ENCODE results near the gene MAEL.
A peak's percentile ranks its signal among the peaks of the same experiment; 100 is the strongest.

Gene MAEL

GRCh38 chr1:166988974-166989515 is at the start of gene MAEL:
MAEL (plus strand) TSS chr1:166989280; CDS start chr1:166989353, 73 bp downstream.
- no peak for DNase-seq

DNA sequence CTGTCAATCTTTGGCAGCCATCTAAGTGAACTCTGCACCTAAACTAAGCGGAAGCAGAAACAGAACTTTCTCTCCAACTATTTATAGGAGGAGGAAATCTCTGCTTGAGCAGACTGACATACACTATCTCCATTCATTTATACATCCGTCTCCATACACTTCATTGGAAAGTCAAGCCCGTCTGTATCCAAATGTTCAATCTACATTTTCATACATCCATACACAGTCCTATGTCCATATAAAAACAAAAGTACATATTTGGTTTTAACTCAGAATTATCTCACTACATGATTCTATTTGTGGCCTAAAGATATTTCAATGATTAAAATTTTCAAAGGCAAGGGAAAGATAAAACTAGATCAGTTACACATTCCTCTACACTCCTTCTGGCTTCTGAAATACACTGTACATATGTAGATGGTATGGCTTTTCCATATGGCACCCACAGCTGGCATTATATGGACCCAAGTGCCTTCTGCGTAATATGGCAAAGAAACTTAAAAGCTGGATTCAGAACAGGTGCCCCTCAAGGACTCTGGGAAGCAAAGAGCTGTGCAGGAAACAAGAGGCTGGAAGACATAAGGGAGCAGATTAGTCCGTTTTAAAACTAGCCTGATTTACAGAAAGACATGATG is 49.2 kb upstream of the MAEL start:
- DNase-seq: no peak

DNA sequence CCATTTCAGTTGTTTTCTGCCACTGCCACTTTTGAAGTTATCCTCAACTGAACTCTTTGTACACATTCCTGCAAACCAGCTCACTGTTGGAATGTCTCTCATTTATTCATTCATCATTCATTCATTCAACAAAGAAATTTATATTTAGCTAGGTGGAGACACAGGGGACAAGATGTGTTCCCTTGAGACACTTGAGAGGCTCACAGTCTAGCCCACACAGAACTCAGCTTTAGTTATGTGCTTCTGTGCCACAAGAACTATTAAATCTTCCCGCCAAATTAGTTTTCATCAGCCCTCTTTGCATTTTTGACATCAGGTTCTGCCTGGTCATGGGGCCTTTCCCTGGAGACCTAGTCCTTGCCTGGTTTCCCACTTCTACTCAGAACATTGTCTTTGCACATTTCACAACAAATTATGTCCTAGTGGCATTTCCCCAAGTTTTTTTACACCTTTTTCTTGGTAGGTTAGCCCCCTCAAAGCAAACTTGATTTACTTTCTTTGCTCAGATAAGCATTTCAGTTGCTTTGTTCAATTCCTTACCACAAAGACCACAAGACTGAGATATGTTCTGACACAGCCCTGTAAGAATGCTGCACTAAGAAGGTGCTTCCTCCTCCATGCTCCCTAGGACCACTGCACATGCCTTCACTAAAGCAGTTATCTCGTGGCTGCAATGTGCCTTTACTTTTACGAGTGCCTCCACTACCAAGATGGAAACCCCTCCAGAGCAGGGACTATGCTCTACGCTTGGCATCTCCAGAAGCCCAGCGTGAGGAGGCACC is 44.7 kb upstream of the MAEL start:
- DNase-seq: no peak

DNA sequence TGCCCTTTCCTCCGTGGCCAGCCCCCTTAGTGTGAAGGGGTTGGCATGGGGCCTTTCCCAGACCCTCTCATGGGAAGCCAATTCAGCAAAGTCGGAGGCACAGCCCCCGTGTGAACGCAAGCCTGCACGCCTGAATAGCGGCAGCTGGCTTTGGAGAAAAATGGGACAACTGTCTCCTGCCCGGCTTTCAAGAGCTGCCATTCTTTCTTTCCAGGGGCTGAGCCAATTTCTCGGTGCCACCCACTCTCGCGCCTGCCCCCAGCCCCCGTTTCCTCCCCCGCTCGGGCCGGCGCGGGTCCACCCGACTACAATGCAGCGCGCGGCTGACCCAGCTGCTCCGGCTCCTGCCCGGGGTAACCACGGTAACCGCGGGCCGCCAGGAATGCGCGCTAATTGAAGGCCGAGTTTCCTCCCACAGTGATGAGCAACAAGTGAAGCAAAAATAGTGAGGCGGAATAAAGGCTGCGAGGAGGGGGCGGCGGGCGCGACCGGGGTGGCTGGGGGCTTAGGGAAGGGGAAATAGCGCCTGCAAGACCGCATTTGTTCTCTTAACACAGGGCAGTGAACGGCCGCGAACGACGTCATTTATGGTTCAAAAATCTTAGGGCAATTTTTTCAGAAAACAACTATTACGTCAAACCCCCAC is 41.6 kb upstream of the MAEL start:
- DNase-seq: peak; percentile 82

GRCh38 chr1:166948856-166949350 is 40.2 kb upstream of the MAEL start:
- DNase-seq: no peak

DNA sequence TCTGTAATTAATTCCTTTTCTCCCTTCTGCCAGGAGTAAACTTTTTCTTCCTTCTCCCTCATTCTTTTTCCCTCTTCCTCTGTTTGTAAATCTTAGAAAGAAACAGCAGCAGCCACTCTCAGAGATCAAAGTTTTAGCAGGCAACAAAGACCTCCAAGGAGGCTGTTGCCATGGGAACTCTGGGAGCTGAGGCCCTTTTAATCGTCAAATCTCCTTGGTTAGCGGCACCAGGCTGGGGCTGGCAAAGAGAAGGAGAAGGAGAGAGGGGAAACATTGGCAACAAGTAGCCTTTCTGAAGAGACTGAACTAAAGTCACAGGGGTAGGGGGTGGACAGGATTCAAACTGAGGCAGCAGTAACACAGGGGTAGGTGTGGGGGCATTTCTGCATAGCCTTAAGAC is 38.9 kb upstream of the MAEL start:
- no peak for DNase-seq

- no peak for DNase-seq
These were observed 38.0 kb upstream of the MAEL start for GRCh38 chr1:166951050-166951449.

DNA sequence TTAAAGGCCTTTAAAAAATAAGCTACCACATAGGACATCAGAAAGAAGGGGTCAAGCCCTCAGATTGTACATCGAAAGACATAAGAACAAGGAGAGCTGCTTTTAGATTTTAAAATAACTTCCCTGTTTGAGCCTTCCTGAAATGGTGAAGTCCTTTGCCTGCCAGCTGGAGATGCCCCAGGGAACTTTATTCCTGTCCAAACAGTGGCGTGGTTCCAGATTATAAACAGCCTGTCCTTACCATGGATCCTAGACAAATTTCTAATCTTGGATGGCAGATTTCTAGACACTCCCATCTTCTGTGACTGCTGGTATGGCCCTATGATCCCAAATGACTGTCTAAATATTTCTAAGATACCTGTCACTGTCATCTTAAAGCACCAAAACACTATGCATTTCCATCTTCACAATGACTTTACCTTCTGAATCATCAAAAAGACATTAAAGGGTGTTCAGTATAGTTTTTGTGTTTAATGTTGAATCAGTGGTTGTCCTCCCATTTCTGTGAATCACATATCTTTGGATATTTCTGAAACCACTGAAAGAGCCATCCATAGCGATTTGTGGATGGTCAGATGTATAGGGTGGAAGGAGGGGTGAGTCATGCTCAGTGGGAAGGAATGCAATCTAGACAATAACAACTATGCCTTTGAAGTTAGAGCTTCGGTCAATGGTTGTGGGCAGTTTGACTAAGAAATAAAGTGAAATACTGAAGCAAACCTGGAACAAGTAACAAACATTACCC is 36.9 kb upstream of the MAEL start:
- DNase-seq: no peak

- DNase-seq: no peak
These were observed 35.6 kb upstream of the MAEL start for GRCh38 chr1:166953491-166953890.

DNA sequence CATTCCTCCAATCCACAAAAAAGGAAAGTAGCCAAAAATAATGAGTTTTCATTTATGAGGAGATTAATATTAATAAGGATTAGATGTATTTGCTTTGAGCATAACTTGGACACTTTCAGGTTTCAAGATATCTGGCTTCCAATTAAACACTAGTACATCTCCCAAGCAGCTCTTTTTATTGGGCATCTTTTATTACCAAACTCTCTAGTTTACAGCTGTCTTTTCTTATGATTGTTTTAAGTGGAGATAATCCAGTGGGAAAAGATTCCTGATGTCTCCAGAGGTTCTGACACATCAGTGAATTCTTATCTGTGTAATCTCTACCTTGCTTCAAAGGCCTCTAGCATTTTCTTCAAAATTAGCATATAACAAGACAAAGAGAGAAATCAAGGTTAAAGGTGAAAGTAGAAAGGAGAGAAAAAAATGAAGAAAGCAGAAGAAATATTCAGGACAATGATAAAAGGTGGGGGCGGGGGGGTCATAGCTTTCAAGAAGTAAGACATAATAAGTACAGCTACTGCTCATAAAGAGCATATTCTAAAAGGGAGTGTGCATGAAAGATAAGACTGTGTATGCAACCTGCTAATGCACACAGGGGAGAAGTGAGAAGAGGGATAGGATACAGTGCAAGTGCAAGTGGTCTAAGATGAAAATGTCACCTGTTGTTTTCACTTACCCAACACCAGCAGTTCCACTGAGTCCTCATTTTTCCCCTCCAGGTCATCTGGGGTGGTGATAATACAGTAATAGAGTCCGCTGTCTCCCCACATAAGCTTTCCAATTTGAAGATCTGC is 32.8 kb upstream of the MAEL start:
- no peak for DNase-seq

- no peak for DNase-seq
These were observed 32.2 kb upstream of the MAEL start for GRCh38 chr1:166956872-166957271.

DNA sequence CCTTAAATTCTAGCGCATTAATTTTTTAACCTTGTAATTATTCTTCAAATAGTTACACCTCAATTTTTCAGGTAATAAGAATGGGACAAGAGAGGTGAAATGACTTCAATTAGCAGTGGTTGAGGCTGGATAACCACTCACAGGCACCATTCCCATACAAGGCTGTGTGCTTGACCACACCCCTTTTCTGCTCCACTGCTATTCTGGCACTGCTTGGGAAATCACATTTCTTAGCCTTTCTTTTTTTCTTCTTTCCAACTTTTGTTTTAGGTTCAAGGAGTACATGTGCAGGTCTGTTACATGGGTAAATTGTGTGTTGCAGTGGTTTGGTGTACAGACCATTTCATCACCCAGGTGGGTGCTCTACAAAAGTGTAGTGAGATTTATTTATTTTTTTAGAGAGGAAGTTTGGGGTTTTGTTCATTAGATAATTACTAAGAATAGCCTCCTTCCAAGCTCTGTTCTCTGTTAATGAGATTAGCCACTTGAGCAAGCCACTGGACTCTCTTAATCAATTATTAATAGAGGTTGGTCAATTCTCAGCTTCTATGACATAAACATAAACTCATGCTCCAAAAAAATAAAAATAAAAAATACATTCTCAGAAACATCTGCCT is 28.1 kb upstream of the MAEL start:
- DNase-seq: no peak

DNA sequence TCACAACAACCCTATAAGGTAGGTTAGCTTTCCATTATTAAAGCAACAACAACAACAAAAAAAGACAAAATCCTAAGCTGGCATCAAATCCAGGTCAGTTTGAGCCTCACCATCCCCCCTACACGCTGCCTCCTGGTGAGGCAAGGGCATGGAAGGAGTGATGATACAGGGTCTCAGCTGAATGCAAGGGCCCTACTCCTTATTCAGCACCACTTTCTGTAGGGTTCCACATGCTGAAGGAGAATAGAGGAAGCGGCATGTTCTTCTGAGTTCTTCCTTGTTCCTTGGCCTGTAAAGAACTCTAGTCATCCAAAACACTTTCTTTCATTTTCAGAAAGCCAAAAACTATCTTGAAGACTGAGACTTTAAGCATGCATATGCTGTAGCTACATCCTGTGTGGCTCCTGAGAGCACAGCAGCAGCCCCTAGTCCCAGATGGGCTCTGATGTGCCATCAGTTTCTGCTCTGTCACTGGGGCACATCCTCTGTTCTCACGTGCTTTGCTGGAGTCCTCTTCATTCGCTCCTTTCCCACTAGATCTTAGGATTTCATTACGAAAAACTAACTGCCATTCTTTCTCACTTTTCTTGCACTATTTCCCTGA is 19.9 kb upstream of the MAEL start:
- DNase-seq: no peak

DNA sequence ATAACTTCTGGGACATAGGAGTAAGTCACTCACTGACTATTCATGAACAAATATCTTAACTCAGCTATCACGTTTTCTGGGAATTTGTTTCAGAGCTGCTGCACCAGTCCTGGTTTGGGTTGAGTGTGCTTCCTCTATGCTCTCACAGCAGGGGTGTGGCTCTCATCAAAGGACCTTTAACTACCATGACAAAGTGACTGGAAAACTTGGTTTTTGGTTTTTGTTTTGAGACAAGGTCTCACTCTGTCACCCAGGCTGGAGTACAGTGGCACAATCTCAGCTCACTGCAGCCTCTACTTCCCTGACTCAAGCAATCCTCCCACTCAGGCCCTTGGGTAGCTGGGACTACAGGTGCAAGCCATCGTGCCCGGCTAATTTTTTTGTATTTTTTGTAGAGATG is 17.8 kb upstream of the MAEL start:
- DNase-seq: no peak

- DNase-seq: no peak
These were observed 16.9 kb upstream of the MAEL start for GRCh38 chr1:166972193-166972592.

DNA sequence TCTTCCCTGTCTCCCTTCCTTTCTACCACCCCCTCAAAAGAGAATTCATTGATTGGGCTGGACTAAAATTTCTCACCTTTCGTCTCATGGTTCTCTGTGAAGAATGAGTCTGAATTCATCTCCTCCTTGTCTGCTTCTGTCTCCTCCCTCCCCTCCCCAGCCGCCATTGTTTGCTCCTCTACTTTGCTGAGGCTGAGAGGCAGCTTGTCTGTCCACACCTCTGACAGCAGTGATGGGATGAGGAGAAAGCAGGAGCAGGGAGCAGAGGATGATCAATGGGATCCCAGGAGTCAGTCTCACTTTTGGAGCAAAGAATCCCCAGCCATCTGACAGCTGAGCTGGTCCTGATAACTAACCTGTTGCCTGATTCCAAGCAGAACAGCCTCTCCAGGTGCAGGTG is 16.3 kb upstream of the MAEL start:
- DNase-seq: no peak

- peak; percentile 48 for DNase-seq
These were observed 14.3 kb upstream of the MAEL start for GRCh38 chr1:166974647-166975345.

GRCh38 chr1:166975361-166976129 is 13.5 kb upstream of the MAEL start, which contains the start of gene ILDR2:
ILDR2 (minus strand) TSS chr1:166975540; CDS start chr1:166975268, 272 bp downstream.
- DNase-seq: peak; percentile 68

GRCh38 chr1:166977951-166978350 is 11.1 kb upstream of the MAEL start:
- no peak for DNase-seq

- no peak for DNase-seq
These were observed 10.3 kb upstream of the MAEL start for GRCh38 chr1:166978821-166979220.

Data from right forelimb (tissue), 1 donor.